ENCODE measurements around the gene GALT.

DNA sequence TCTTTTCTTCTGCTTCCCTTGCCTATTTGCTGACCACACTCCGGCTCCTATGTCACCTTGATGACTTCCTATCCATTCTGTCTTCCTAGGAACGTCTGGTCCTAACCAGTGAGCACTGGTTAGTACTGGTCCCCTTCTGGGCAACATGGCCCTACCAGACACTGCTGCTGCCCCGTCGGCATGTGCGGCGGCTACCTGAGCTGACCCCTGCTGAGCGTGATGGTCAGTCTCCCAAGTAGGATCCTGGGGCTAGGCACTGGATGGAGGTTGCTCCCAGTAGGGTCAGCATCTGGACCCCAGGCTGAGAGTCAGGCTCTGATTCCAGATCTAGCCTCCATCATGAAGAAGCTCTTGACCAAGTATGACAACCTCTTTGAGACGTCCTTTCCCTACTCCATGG lies 2.2 kb downstream of the GALT start:
- no peak for TF ChIP-seq CTCF (IDR thresholded peaks at IDR 0.05 in 4 of 5, conservative IDR thresholded peaks at IDR 0.05 in 1 of 5)
- TF ChIP-seq POLR2A (IDR thresholded peaks at IDR 0.05), result no peak
